GM12878 (cell line): ENCODE data around the gene SP3. TPM values are rescaled to one million over a fixed set of nuclear protein-coding genes. Genes with fewer than 3 reads are reported as not detected.

ENCODE experiments used
- ATAC-seq: fragments of 200-7000 bp; cut with Tn5 transposase; 3 replicates; pipeline ENCODE4 v1.9.1; 2020; ENCODE audit warnings: mild to moderate bottlenecking, moderate library complexity
- BruUV-seq: library from RNA; stranded (reverse); fragments of 400-500 nt; replicated peaks from 2 replicates; lab custom pipeline; 2021; lab: Mats Ljungman, UMichigan
- CTCF ChIA-PET: fragments of 300-600 bp; sonication (Branson Sonifier 250); formaldehyde crosslinking; extraction: SDS; loops from one replicate; lab custom pipeline; 2021; ENCODE audit warnings: inconsistent platforms; lab: Yijun Ruan, JAX
- POLR2A ChIA-PET: fragments of 350-600 bp; formaldehyde crosslinking; extraction: SDS; loops from one replicate; lab custom pipeline; 2021; ENCODE audit warnings: inconsistent platforms; lab: Charles Lee
- RAD21 ChIA-PET: fragments of 300-600 bp; sonication (Branson Sonifier 250); formaldehyde crosslinking; loops from one replicate; lab custom pipeline; 2023; ENCODE audit warnings: antibody characterized with exemption; ENCODE audit not compliant: unreplicated experiment; lab: Charles Lee
- SMC1A ChIA-PET: fragments of 300-600 bp; sonication (Branson Sonifier 250); formaldehyde crosslinking; loops from one replicate; lab custom pipeline; 2023; ENCODE audit not compliant: unreplicated experiment, uncharacterized antibody; lab: Charles Lee
- DNase-seq: peaks from one replicate; pipeline ENCODE4 v3.0.0-alpha.2; 2011; ENCODE audit warnings: low read depth, low spot score
- FAIRE-seq: peaks from 3 replicates; lab custom pipeline; 2011; peaks lifted over from hg19 to GRCh38; lab: Jason Lieb, UNC
- H2AFZ ChIP-seq: 2 replicates; pipeline ENCODE4 v1.6.0; 2011; ENCODE audit warnings: low read depth, low read length, control low read depth; ENCODE audit not compliant: control insufficient read depth
- H3K27ac ChIP-seq: 2 replicates; pipeline ENCODE4 v1.5.1; 2011; ENCODE audit warnings: control low read depth; ENCODE audit not compliant: control insufficient read depth, insufficient read depth
- H3K27me3 ChIP-seq, 2 experiments: replicated peaks in 1 of 2; 2 replicates each; pipeline versions ENCODE4 v1.6.0 to v1.6.1; 2011; ENCODE audit warnings: low read length in 1 of 2; ENCODE audit not compliant: control insufficient read depth in 2 of 2, insufficient read depth in 2 of 2
- H3K36me3 ChIP-seq, 2 experiments: 2 replicates each; pipeline ENCODE4 v1.5.1; 2011; ENCODE audit warnings: low read length in 1 of 2; ENCODE audit not compliant: control insufficient read depth in 2 of 2, insufficient read depth in 2 of 2
- H3K4me1 ChIP-seq: 2 replicates; pipeline ENCODE4 v1.6.1; 2011; ENCODE audit warnings: mild to moderate bottlenecking, low read length, moderate library complexity, mixed read lengths; ENCODE audit not compliant: control insufficient read depth, insufficient read depth
- H3K4me2 ChIP-seq: 2 replicates; pipeline ENCODE4 v1.6.0; 2011; ENCODE audit warnings: control low read depth; ENCODE audit not compliant: control insufficient read depth, insufficient read depth
- H3K4me3 ChIP-seq: fragments of 200-600 bp; sonication (generic); 2 replicates; pipeline ENCODE4 v1.5.1; 2016
- H3K79me2 ChIP-seq: 2 replicates; pipeline ENCODE4 v1.6.0; 2011; ENCODE audit warnings: low read length; ENCODE audit not compliant: control insufficient read depth, insufficient read depth
- H3K9ac ChIP-seq: 2 replicates; pipeline ENCODE4 v1.8.0; 2011; ENCODE audit warnings: low read length, control low read depth, mixed read lengths; ENCODE audit not compliant: control insufficient read depth, insufficient read depth
- H3K9me3 ChIP-seq: replicated peaks from 3 replicates; pipeline ENCODE4 v1.5.1; 2011; ENCODE audit warnings: mild to moderate bottlenecking, low read length; ENCODE audit not compliant: control insufficient read depth, insufficient read depth
- H4K20me1 ChIP-seq: 2 replicates; pipeline ENCODE4 v1.6.0; 2011; ENCODE audit not compliant: control insufficient read depth, insufficient read depth
- CHD4 ChIP-seq: fragments of 200-600 bp; sonication (generic); IDR thresholded peaks from 2 replicates; pipeline ENCODE4 v1.6.1; 2016; ENCODE audit warnings: mild to moderate bottlenecking
- CREB1 ChIP-seq: IDR thresholded peaks from 2 replicates; pipeline ENCODE4 v1.6.1; 2012; ENCODE audit warnings: low read depth, mild to moderate bottlenecking, inconsistent platforms
- EGR1 ChIP-seq, 2 experiments: IDR thresholded peaks; 1 replicate in 1 of 2; 2 replicates in 1 of 2; pipeline ENCODE4 v1.6.1; 2011 to 2012; ENCODE audit warnings: low read depth in 2 of 2, low read length in 2 of 2, borderline replicate concordance in 1 of 2, mild to moderate bottlenecking in 1 of 2, moderate library complexity in 1 of 2
- HDAC2 ChIP-seq: fragments of 200-600 bp; sonication (generic); IDR thresholded peaks from 2 replicates; pipeline ENCODE4 v1.6.1; 2017
- MEF2B ChIP-seq: fragments of 450-650 bp; IDR thresholded peaks from 2 replicates; pipeline ENCODE4 v1.6.1; 2018; ENCODE audit warnings: mild to moderate bottlenecking, moderate library complexity; ENCODE audit not compliant: partially characterized antibody, poor library complexity, severe bottlenecking
- NFYB ChIP-seq: IDR thresholded peaks from 2 replicates; pipeline ENCODE4 v1.6.1; 2011; ENCODE audit warnings: low read depth, mild to moderate bottlenecking, low read length, improper control_type of control experiment, moderate library complexity; ENCODE audit not compliant: insufficient read depth
- POLR2AphosphoS2 ChIP-seq: IDR thresholded peaks from 2 replicates; pipeline ENCODE4 v1.6.1; 2011; ENCODE audit warnings: low read depth, mild to moderate bottlenecking, low read length, improper control_type of control experiment, moderate library complexity
- POLR2AphosphoS5 ChIP-seq: IDR thresholded peaks from 2 replicates; pipeline ENCODE4 v1.6.1; 2011; ENCODE audit warnings: mild to moderate bottlenecking, low read length, inconsistent platforms
- RAD51 ChIP-seq: fragments of 450-650 bp; IDR thresholded peaks from 2 replicates; pipeline ENCODE4 v1.6.1; 2016; ENCODE audit warnings: moderate library complexity, mild to moderate bottlenecking, inconsistent platforms
- RBBP5 ChIP-seq: fragments of 200-600 bp; sonication (generic); conservative IDR thresholded peaks from 2 replicates; pipeline ENCODE4 v1.6.1; 2016
- RUNX3 ChIP-seq: IDR thresholded peaks from 2 replicates; pipeline ENCODE4 v1.6.1; 2012; ENCODE audit warnings: low read length, inconsistent platforms
- SP1 ChIP-seq: IDR thresholded peaks from one replicate; pipeline ENCODE4 v1.6.1; 2011; ENCODE audit warnings: low read depth, low read length
- TARDBP ChIP-seq: IDR thresholded peaks from 2 replicates; pipeline ENCODE4 v1.6.1; 2016; ENCODE audit warnings: borderline replicate concordance
- WGBS: methylation state at CpG from one replicate; pipeline ENCODE4 v1.1.6; 2016; ENCODE audit warnings: low lambda C conversion rate; ENCODE audit not compliant: insufficient replicate concordance, insufficient coverage; ENCODE audit errors: missing lambda C conversion rate; 5-methylcytosine and 5-hydroxymethylcytosine counted together
- in situ Hi-C: fragments of 300-500 bp; cut with MboI; formaldehyde crosslinking; loops from 9 replicates; pipeline ENCODE4 v1.14.3; 2018; ENCODE audit warnings: mixed read lengths
- intact Hi-C: fragments of 100-400 bp; cut with micrococcal nuclease; formaldehyde crosslinking; loops from one replicate; pipeline ENCODE4 v1.14.2; 2022; ENCODE audit not compliant: unreplicated experiment
- polyA plus RNA-seq, 11 experiments: library from polyadenylated mRNA; depleted of rRNA in 4 of 11; unstranded in 6 of 11; stranded (reverse) in 5 of 11; fragments of >200 nt; fragmentation: Nextera tagmentation in 4 of 11; fragmentation: Illumina TruSeq in 1 of 11; extraction: Ambion mirVana in 4 of 11; extraction: Trizol in 1 of 11; gene quantifications; 1 replicate in 1 of 11; 2 replicates in 10 of 11; pipeline versions ENCODE4 v1.2.1 to v1.2.3, GENCODE V29; 2011 to 2016; ENCODE audit warnings: inconsistent platforms in 2 of 11, missing spikeins in 2 of 11, low read depth in 1 of 11
- total RNA-seq, 4 experiments: library from RNA; depleted of rRNA in 3 of 4; stranded (reverse); fragments of >200 nt in 3 of 4; fragmentation: Illumina TruSeq in 1 of 4; extraction: Trizol in 1 of 4; gene quantifications; 2 replicates each; pipeline versions ENCODE4 v1.2.1 to v1.2.3, GENCODE V29; 2013 to 2021
- TF ChIP-seq, protein P1 (sequence below): IDR thresholded peaks from 2 replicates; pipeline ENCODE4 v1.6.1; 2011; ENCODE audit warnings: low read depth, low read length, improper control_type of control experiment, borderline replicate concordance
- TF ChIP-seq, protein P2 (sequence below): IDR thresholded peaks from 2 replicates; pipeline ENCODE4 v1.6.1; 2011; ENCODE audit warnings: low read depth, mild to moderate bottlenecking, low read length, moderate library complexity, borderline replicate concordance; ENCODE audit errors: extremely low read depth
- TF ChIP-seq, protein P3 (sequence below): fragments of 150-350 bp; IDR thresholded peaks from 2 replicates; pipeline ENCODE4 v1.6.1; 2014; ENCODE audit warnings: mild to moderate bottlenecking, low read depth, low read length
- TF ChIP-seq, protein P4 (sequence below): fragments of 450-650 bp; IDR thresholded peaks from 2 replicates; pipeline ENCODE4 v1.6.1; 2017; ENCODE audit warnings: antibody characterized with exemption, mild to moderate bottlenecking, moderate library complexity
- TF ChIP-seq, protein P5 (sequence below): IDR thresholded peaks from 2 replicates; pipeline ENCODE4 v1.6.1; 2012; ENCODE audit warnings: low read length, inconsistent platforms

SP3 gene
- total and polyA plus RNA-seq, 10 of the 15 experiments (the other 5 are each of a cell fraction or from before 2014, with no cell fraction given), result 9.9 to 87.6 (median 52.4) TPM

DNA sequence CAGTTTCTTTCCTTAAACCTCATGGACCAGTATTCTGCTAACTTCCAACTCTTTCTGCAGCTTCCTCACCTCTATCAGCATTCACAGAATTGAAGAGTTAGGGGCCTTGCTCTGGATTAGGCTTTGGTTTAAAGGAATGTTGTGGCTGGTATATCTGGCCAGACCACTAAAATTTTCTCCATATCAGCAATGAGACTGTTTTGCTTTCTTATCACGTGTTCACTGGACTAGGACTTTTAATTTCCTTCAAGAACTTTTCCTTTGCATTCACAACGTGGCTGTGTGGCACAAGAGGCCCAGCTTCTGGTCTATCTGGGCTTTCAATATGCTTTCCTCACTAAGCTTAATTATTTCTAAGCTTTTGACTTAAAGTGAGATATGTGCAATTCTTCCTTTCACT lies 33.4 kb downstream of the SP3 start (continued):
- TF ChIP-seq, protein P1, sequence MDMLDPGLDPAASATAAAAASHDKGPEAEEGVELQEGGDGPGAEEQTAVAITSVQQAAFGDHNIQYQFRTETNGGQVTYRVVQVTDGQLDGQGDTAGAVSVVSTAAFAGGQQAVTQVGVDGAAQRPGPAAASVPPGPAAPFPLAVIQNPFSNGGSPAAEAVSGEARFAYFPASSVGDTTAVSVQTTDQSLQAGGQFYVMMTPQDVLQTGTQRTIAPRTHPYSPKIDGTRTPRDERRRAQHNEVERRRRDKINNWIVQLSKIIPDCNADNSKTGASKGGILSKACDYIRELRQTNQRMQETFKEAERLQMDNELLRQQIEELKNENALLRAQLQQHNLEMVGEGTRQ, result no peak

DNA sequence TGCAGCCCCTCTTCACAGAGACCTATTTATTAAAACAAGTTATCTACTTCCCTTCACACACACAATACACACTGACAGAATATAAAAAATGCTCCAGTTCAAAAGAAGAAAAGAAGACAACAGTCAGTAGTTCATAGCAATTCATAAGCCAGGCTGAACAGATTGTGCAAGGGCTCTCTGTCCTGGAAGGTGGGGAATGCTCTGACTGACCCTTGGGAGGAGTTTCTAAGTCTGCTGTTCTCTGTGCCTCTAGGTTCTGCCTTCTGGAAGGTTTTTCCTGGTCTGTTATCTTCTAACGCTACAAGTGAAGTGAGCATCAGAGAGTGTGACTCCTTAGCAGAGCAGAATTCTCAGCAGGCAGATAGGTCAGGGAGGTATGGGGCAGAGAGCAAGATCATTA lies 35.7 kb downstream of the SP3 start:
- DNase-seq (no peak), ATAC-seq (no peak), FAIRE-seq (no peak)
- H3K4me3 ChIP-seq, result no peak overlapping the region
- no TSS peak for BruUV-seq
- ChIA-PET RAD21 (no interaction called here), POLR2A (no interaction called here), SMC1A (no interaction called here), CTCF (no interaction called here)
- H3K36me3 ChIP-seq, result peaks cover 0 to 14% of the 10 kb centered on the region in 2 experiments
- peaks cover 5% of the 10 kb centered on the region; the same call in 1 of the 2 replicates for H3K4me1 ChIP-seq
- 94% methylated on average over 1 of the region's 1 CpG for WGBS
- H3K9me3 ChIP-seq, result no peaks in the 10 kb centered on the region; the same call in 1 of the 3 replicates
- H3K27ac ChIP-seq, result no peak overlapping the region
- no peak overlapping the region for H3K9ac ChIP-seq
- no peaks in the 10 kb centered on the region for H3K27me3 ChIP-seq
- peaks cover 86% of the 10 kb centered on the region for H3K79me2 ChIP-seq
- H2AFZ ChIP-seq, result no peak overlapping the region
- intact Hi-C loops, result no loop called here
- in situ Hi-C loops, result no loop called here
- H4K20me1 ChIP-seq, result no peaks in the 10 kb centered on the region
- no peak overlapping the region for H3K4me2 ChIP-seq
- TF ChIP-seq NFYB, result no peak
- no peak for TF ChIP-seq POLR2AphosphoS2
- no peak for TF ChIP-seq RBBP5
- no peak for TF ChIP-seq POLR2AphosphoS5
- TF ChIP-seq, protein P2, sequence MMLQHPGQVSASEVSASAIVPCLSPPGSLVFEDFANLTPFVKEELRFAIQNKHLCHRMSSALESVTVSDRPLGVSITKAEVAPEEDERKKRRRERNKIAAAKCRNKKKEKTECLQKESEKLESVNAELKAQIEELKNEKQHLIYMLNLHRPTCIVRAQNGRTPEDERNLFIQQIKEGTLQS, result no peak
- TF ChIP-seq CHD4, result no peak
- TF ChIP-seq SP1, result no peak
- no peak for TF ChIP-seq RAD51
- TF ChIP-seq MEF2B, result no peak
- TF ChIP-seq HDAC2, result no peak
- TF ChIP-seq TARDBP, result no peak
- TF ChIP-seq, protein P3, sequence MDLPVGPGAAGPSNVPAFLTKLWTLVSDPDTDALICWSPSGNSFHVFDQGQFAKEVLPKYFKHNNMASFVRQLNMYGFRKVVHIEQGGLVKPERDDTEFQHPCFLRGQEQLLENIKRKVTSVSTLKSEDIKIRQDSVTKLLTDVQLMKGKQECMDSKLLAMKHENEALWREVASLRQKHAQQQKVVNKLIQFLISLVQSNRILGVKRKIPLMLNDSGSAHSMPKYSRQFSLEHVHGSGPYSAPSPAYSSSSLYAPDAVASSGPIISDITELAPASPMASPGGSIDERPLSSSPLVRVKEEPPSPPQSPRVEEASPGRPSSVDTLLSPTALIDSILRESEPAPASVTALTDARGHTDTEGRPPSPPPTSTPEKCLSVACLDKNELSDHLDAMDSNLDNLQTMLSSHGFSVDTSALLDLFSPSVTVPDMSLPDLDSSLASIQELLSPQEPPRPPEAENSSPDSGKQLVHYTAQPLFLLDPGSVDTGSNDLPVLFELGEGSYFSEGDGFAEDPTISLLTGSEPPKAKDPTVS, result no peak
- TF ChIP-seq EGR1 (IDR thresholded peaks at IDR 0.05; ENCODE audit: borderline replicate concordance in 1 of 2, low read depth in 2 of 2, low read length in 2 of 2), result no peak
- TF ChIP-seq CREB1, result no peak
- no peak for TF ChIP-seq RUNX3
- TF ChIP-seq, protein P4, sequence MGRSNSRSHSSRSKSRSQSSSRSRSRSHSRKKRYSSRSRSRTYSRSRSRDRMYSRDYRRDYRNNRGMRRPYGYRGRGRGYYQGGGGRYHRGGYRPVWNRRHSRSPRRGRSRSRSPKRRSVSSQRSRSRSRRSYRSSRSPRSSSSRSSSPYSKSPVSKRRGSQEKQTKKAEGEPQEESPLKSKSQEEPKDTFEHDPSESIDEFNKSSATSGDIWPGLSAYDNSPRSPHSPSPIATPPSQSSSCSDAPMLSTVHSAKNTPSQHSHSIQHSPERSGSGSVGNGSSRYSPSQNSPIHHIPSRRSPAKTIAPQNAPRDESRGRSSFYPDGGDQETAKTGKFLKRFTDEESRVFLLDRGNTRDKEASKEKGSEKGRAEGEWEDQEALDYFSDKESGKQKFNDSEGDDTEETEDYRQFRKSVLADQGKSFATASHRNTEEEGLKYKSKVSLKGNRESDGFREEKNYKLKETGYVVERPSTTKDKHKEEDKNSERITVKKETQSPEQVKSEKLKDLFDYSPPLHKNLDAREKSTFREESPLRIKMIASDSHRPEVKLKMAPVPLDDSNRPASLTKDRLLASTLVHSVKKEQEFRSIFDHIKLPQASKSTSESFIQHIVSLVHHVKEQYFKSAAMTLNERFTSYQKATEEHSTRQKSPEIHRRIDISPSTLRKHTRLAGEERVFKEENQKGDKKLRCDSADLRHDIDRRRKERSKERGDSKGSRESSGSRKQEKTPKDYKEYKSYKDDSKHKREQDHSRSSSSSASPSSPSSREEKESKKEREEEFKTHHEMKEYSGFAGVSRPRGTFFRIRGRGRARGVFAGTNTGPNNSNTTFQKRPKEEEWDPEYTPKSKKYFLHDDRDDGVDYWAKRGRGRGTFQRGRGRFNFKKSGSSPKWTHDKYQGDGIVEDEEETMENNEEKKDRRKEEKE, result no peak
- TF ChIP-seq, protein P5, sequence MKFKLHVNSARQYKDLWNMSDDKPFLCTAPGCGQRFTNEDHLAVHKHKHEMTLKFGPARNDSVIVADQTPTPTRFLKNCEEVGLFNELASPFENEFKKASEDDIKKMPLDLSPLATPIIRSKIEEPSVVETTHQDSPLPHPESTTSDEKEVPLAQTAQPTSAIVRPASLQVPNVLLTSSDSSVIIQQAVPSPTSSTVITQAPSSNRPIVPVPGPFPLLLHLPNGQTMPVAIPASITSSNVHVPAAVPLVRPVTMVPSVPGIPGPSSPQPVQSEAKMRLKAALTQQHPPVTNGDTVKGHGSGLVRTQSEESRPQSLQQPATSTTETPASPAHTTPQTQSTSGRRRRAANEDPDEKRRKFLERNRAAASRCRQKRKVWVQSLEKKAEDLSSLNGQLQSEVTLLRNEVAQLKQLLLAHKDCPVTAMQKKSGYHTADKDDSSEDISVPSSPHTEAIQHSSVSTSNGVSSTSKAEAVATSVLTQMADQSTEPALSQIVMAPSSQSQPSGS, result no peak
